Duodenal mucosa (tissue), 2 donors: ENCODE data around the gene CCNYL1.

Experiments
- H3K27ac ChIP-seq: one replicate; pipeline ENCODE4 v1.7.0; 2013; ENCODE audit warnings: low read depth, low read length
- H3K27me3 ChIP-seq, 2 donors: one replicate each; pipeline ENCODE4 v1.7.0; 2013; ENCODE audit warnings: low read length in 2 of 2, control low read depth in 1 of 2; ENCODE audit not compliant: insufficient read depth in 2 of 2, control insufficient read depth in 1 of 2
- H3K36me3 ChIP-seq, 2 donors: one replicate each; pipeline ENCODE4 v1.7.0; 2013; ENCODE audit warnings: low read length in 2 of 2, control low read depth in 1 of 2; ENCODE audit not compliant: insufficient read depth in 2 of 2, control insufficient read depth in 1 of 2
- H3K4me1 ChIP-seq, 2 donors: one replicate each; pipeline ENCODE4 v1.7.0; 2013; ENCODE audit warnings: low read length in 2 of 2, control low read depth in 1 of 2; ENCODE audit not compliant: insufficient read depth in 2 of 2, control insufficient read depth in 1 of 2
- H3K4me3 ChIP-seq, 2 donors: one replicate each; pipeline ENCODE4 v1.7.0; 2013; ENCODE audit warnings: low read length in 2 of 2, low read depth in 1 of 2
- H3K9ac ChIP-seq, 2 donors: one replicate each; pipeline ENCODE4 v1.7.0; 2013; ENCODE audit warnings: low read length in 2 of 2, low read depth in 1 of 2
- H3K9me3 ChIP-seq, 2 donors: one replicate each; pipeline ENCODE4 v1.7.0; 2013; ENCODE audit warnings: low read length in 2 of 2, control low read depth in 1 of 2; ENCODE audit not compliant: control insufficient read depth in 1 of 2

Gene CCNYL1

GRCh38 chr2:207772081-207772843 is 60.8 kb downstream of the CCNYL1 start:
- Histone ChIP-seq H3K27ac (no peak overlapping the region), H3K36me3 (peaks cover 5 to 6% of the 10 kb centered on the region in 2 donors), H3K9me3 (no peaks in the 10 kb centered on the region), H3K4me3 (no peak overlapping the region), H3K9ac (no peak overlapping the region), H3K27me3 (no peaks in the 10 kb centered on the region), H3K4me1 (peaks cover 24 to 33% of the 10 kb centered on the region in 2 donors)

GRCh38 chr2:207772844-207773205 is 61.4 kb downstream of the CCNYL1 start:
- Histone ChIP-seq H3K4me1 (peaks cover 26 to 32% of the 10 kb centered on the region in 2 donors), H3K27me3 (no peaks in the 10 kb centered on the region)

GRCh38 chr2:207775473-207775872 is 64.0 kb downstream of the CCNYL1 start:
- no peaks in the 10 kb centered on the region for H3K9me3 ChIP-seq
- H3K4me3 ChIP-seq = no peak overlapping the region
- no peak overlapping the region for H3K9ac ChIP-seq
- H3K27ac ChIP-seq = no peak overlapping the region
- H3K4me1 ChIP-seq = peaks cover 34 to 35% of the 10 kb centered on the region in 2 donors
- H3K36me3 ChIP-seq = no peaks in the 10 kb centered on the region
- no peaks in the 10 kb centered on the region for H3K27me3 ChIP-seq

More at GRCh38 chr2:207772844-207773205, 61.4 kb downstream of the CCNYL1 start:
- Histone ChIP-seq H3K9me3 (no peaks in the 10 kb centered on the region), H3K9ac (no peak overlapping the region), H3K4me3 (no peak overlapping the region), H3K36me3 (peaks cover 0 to under 1% of the 10 kb centered on the region in 2 donors), H3K27ac (no peak overlapping the region)

GRCh38 chr2:207777124-207777523 is 65.7 kb downstream of the CCNYL1 start:
- no peaks in the 10 kb centered on the region for H3K27me3 ChIP-seq
- H3K36me3 ChIP-seq = no peaks in the 10 kb centered on the region
- H3K9ac ChIP-seq = no peak overlapping the region
- no peaks in the 10 kb centered on the region for H3K9me3 ChIP-seq
- no peak overlapping the region for H3K4me3 ChIP-seq
- H3K27ac ChIP-seq = no peak overlapping the region
- H3K4me1 ChIP-seq = peaks cover 34 to 35% of the 10 kb centered on the region in 2 donors

DNA sequence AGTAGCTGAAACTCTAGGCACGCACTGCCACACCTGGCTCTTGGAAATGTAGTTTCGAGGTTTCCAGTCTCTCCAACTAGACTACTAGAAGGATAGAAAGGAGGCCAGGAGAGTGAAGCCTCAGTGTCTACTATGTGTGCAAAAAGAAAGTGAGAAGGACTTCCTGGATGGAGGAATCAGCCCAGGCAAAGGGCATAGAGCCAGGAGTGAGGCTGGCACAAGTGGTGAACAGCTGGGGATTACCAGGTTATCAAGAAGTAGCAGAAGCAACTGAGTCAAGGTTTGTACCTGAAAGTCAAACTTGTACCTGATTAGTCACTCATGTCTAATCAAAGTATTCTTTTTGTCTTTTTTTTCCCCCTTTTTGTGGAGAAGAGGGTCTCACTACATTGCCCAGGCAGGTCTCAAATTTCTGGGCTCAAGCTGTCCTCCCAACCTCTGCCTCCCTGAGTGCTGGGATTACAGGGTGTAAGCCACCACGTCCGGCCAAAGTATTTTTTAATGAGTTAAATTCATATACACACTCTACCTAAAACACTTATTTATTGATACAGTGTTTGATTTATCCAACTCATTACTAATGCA is 67.0 kb downstream of the CCNYL1 start:
- no peak overlapping the region for H3K27ac ChIP-seq
- no peaks in the 10 kb centered on the region for H3K36me3 ChIP-seq
- no peaks in the 10 kb centered on the region for H3K9me3 ChIP-seq
- no peak overlapping the region for H3K9ac ChIP-seq
- peaks cover 45 to 46% of the 10 kb centered on the region in 2 donors for H3K4me1 ChIP-seq
- no peaks in the 10 kb centered on the region for H3K27me3 ChIP-seq
- no peak overlapping the region for H3K4me3 ChIP-seq

- Histone ChIP-seq H3K36me3 (no peaks in the 10 kb centered on the region), H3K9me3 (no peaks in the 10 kb centered on the region), H3K4me1 (peaks cover 46 to 47% of the 10 kb centered on the region in 2 donors), H3K9ac (no peak overlapping the region), H3K4me3 (no peak overlapping the region), H3K27ac (no peak overlapping the region), H3K27me3 (no peaks in the 10 kb centered on the region)
Observed at GRCh38 chr2:207779523-207779922, 68.1 kb downstream of the CCNYL1 start.

DNA sequence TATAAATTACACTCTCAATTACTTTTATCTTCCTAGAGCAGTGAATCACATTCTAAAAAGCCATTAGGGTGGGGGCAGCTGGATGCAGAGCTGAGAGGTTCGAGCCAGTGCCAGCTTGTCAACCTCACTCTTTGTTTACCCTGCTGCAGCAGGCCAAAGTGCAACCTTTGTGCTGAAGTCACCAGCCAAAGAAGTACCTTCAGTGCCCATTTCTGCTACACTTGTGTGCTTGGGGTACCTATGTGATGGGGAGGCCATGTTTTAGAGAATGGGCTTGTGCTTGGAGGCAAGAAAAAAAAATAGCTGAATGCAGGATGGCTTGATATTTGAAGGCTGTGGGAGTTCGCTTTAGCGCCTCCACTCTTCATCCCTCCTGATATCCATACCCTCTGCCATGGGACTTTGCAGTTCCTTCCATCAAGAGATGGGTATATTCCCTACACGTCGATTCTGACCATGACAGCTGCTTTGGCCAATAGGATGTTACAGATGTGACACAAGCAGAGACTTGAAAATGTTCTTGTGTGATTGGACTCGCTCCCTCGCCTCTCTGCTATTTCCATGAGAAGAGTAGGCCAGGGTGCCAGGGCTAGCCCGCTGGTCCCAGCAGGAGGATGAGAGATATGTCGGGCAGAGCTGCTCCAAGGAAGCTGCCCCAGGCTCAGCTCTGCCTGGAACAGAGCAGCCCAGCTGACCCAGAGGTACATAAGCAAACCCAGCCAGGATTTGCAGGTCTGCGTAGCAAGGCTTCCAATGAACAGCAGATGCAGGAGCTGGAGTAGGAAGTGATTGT is 71.0 kb downstream of the CCNYL1 start:
- no peaks in the 10 kb centered on the region for H3K9me3 ChIP-seq
- peaks cover 41 to 42% of the 10 kb centered on the region in 2 donors for H3K4me1 ChIP-seq
- H3K27ac ChIP-seq = no peak overlapping the region
- H3K36me3 ChIP-seq = no peaks in the 10 kb centered on the region
- no peak overlapping the region for H3K4me3 ChIP-seq
- peak overlapping the region in 1 of 2 donors; percentile 7 for H3K9ac ChIP-seq
- no peaks in the 10 kb centered on the region for H3K27me3 ChIP-seq

DNA sequence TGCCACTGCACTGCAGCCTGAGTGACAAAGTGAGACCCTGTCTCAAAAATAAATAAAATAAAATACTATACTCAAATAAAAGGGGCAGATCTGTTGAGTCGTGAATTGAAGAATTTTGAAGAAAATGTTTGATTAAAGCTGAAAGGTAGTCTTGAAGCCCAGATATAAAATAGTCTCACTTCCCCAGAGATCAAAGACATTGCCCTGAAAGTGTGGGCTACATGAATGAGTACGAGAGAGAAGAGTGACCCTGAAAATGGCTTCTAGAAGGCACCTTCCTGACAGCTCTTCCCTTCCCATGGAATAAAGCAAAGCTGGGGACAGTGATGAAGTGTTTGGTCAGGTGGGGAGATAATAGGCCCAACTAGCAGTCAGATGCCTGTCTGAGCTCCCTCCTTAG is 72.1 kb downstream of the CCNYL1 start:
- Histone ChIP-seq H3K4me3 (no peak overlapping the region), H3K9ac (no peak overlapping the region), H3K4me1 (peaks cover 32% of the 10 kb centered on the region in 2 donors), H3K27ac (no peak overlapping the region), H3K36me3 (no peaks in the 10 kb centered on the region), H3K9me3 (no peaks in the 10 kb centered on the region), H3K27me3 (no peaks in the 10 kb centered on the region)

- no peaks in the 10 kb centered on the region for H3K9me3 ChIP-seq
- no peak overlapping the region for H3K9ac ChIP-seq
Observed at GRCh38 chr2:207784898-207785297, 73.5 kb downstream of the CCNYL1 start.

GRCh38 chr2:207787017-207787416 is 75.6 kb downstream of the CCNYL1 start:
- no peak overlapping the region for H3K9ac ChIP-seq
- no peak overlapping the region for H3K4me3 ChIP-seq
- H3K36me3 ChIP-seq = no peaks in the 10 kb centered on the region
- no peaks in the 10 kb centered on the region for H3K27me3 ChIP-seq
- no peak overlapping the region for H3K27ac ChIP-seq
- H3K9me3 ChIP-seq = no peaks in the 10 kb centered on the region
- peaks cover 21 to 25% of the 10 kb centered on the region in 2 donors for H3K4me1 ChIP-seq

More at GRCh38 chr2:207784898-207785297, 73.5 kb downstream of the CCNYL1 start:
- Histone ChIP-seq H3K36me3 (no peaks in the 10 kb centered on the region), H3K4me3 (no peak overlapping the region), H3K4me1 (peaks cover 27 to 30% of the 10 kb centered on the region in 2 donors), H3K27ac (no peak overlapping the region), H3K27me3 (no peaks in the 10 kb centered on the region)
